ENCODE results near the gene SPHK1.
A peak's percentile ranks its signal among the peaks of the same experiment; 100 is the strongest.
"Not testable (repeated sequence)": the region's sequence is repeated elsewhere in the genome, so short reads cannot be mapped to it uniquely, and the experiment has no call there.

Gene SPHK1, protein sequence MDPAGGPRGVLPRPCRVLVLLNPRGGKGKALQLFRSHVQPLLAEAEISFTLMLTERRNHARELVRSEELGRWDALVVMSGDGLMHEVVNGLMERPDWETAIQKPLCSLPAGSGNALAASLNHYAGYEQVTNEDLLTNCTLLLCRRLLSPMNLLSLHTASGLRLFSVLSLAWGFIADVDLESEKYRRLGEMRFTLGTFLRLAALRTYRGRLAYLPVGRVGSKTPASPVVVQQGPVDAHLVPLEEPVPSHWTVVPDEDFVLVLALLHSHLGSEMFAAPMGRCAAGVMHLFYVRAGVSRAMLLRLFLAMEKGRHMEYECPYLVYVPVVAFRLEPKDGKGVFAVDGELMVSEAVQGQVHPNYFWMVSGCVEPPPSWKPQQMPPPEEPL

GRCh38 chr17:76384222-76384986 is at the start of gene SPHK1:
Gene SPHK1, plus strand, starts transcription at chr17:76384609. Its CDS starts 1,036 bp downstream, at chr17:76385645.
- peak; percentile 44 for DNase-seq

DNA sequence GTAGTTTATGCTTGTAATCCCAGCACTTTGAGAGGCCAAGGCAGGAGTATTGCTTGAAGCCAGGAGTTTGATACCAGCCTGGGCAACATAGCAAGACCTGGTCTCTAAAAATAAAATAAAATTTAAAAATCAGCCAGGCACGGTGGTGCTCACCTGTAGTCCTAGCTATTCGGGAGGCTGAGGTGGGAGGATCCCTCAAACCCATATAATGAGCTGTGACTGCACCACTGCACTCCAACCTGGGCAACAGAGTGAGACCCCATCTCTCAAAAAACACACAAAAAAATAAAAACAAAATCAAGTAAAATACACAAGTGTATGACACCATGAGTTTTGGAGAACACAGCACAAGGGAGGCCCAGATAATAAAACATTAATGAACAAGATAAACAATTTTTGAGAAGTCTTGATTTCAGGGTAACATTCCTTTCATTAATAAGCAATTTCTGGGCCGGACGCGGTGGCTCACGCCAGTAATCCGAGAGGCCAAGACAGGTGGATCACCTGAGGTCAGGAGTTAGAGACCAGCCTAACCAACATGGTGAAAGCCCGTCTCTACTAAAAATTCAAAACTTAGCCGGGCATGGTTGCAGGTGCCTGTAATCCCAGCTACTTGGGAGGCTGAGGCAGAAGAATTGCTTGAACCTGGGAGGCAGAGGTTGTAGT is 48.6 kb upstream of the SPHK1 start:
- DNase-seq = no peak

- DNase-seq = no peak
These were observed 47.5 kb upstream of the SPHK1 start for GRCh38 chr17:76336756-76337412.

- DNase-seq = no peak
These were observed 47.0 kb upstream of the SPHK1 start for GRCh38 chr17:76337413-76337777.

- DNase-seq = no peak
These were observed 43.1 kb upstream of the SPHK1 start for GRCh38 chr17:76341301-76341700.

- no peak for DNase-seq
These were observed 41.3 kb upstream of the SPHK1 start for GRCh38 chr17:76343106-76343505.

- no peak for DNase-seq
These were observed 38.9 kb upstream of the SPHK1 start for GRCh38 chr17:76345377-76345974.

DNA sequence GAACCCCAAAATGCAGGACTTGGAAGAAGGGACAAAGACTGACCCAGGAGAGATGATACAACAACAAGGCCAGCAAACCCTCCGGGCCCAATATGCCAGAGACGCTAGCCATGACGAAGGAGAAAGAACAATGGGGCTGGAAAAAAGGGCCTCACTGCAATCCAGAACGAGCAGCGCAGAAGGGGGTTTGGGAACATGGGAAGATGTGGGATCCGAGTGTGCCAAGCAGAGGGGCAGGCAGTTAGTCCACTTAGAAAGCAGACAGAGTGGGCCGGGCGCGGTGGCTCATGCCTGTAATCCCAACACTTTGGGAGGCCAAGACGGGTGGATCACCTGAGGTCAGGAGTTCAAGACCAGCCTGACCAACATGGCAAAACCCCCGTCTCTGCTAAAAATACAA is 37.5 kb upstream of the SPHK1 start:
- not testable (repeated sequence) for DNase-seq

GRCh38 chr17:76350463-76350862 is 33.9 kb upstream of the SPHK1 start:
- no peak for DNase-seq

DNA sequence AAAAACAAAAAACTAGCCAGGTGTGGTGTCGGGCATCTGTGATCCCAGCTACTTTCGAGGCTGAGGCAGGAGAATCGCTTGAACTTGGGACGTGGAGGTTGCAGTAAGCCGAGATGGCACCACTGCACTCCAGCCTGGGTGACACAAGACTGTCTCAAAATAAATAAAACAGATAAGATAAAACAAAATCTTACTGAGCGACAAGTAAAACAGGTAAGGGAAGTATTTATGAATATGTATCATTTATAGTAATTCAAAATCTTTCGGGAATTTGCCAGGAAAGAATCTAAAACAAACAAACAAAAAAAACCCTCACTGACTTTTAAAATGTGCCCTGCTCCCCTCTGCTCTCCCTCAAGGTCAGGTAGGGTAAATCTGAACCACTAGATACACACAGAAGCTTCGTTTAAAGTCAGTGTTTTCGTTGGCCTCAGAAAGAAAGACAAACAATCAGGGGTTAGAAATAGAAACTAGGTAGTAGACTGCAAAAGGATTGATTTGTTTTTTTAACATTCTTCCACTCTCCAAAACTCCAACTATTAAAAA is 32.8 kb upstream of the SPHK1 start:
- DNase-seq = no peak

- no peak for DNase-seq
These were observed 31.3 kb upstream of the SPHK1 start for GRCh38 chr17:76353004-76353598.

- DNase-seq = peak; percentile 98
These were observed 30.7 kb upstream of the SPHK1 start, which contains the start of gene PRPSAP1 for GRCh38 chr17:76353599-76354316. Gene PRPSAP1, minus strand, starts transcription at chr17:76353916. Its CDS starts 213 bp downstream, at chr17:76353703.

- no peak for DNase-seq
These were observed 30.1 kb upstream of the SPHK1 start for GRCh38 chr17:76354317-76354729.

DNA sequence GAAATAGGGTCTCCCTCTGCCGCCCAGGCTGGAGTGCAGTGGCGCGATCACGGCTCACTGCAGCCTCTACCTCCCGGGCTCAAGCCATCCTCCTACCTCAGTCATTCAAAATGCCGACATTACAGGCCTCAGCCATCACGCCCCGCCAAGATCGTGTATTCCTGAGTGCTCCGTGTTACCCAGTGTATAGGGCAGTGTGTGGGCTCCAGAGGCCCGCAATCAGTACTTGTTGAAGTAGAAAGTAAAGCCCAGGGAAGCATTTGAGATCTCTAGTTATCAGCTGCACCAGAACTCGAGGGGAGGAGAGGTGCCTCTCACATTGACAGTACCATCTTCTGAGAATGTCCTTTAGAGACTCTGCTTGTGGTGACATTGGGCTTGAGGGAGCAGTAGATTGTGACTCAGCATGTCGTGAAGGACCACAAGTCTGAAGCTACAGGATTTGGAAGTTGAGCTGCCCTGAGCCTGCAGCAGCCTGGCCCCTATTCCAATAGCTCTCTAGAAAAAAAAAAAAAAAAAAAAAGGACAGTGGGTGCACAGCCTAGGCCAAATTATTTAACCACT is 29.6 kb upstream of the SPHK1 start:
- peak; percentile 5 for DNase-seq

GRCh38 chr17:76356803-76357456 is 27.5 kb upstream of the SPHK1 start:
- peak; percentile 20 for DNase-seq

GRCh38 chr17:76357597-76358158 is 26.7 kb upstream of the SPHK1 start:
- DNase-seq = no peak

DNA sequence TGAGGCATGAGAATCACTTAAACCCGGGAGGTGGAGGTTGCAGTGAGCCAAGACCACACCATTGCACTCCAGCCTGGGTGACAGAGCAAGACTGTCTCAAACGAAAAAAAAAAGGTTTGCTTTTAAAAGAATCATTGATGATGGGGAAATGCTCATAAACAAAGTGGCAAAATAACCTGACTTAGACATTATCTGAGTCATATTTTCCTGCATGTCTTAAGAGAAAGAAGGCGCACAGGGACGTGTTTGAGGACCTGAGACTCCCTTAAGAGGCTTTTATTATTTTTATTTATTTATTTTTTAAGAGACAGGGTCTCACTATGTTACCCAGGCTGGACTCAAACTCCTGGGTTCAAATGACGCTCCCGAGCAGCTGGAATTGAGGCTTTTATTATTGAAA is 25.0 kb upstream of the SPHK1 start:
- no peak for DNase-seq

DNA sequence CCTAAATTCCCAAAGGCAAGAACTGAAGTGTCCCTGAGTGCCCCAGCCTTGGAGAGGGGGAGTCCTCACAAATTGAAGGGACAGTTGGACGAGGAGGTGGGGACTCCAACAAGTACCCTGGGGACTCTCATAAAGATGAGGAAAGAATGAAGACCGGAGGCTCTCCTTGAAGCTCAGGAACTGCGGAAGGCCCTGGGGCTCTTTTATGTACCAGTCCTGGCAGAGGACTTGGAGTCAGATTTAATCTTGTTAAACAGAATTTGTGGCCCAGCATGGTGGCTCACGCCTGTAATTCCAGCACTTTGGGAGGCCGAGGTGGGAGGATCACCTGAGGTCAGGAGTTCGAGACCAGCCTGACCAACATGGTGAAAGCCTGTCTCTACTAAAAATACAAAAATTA is 24.6 kb upstream of the SPHK1 start:
- not testable (repeated sequence) for DNase-seq

DNA sequence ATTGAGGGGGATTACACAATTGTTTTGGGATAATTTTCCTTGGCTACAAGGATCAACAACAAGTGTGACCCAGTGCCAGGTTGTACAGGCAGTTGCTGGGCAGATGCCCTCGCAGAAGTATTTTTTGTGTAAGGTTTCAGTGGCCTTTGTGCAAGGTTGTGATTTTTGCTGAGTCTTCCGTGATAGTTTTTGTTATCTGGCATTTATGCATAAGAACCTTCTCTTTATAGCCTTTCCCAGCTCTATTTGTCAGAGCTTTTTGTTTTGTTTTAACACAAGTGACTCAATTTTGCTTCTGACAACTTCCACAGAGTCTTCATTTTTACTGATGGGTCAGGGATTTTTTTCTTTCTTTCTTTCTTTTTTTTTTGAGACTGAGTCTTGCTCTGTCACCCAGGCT is 23.9 kb upstream of the SPHK1 start:
- DNase-seq = no peak
